ENCODE results near the gene INTS3.
A peak's percentile ranks its signal among the peaks of the same experiment; 100 is the strongest.
"Not testable (repeated sequence)": the region's sequence is repeated elsewhere in the genome, so short reads cannot be mapped to it uniquely, and the experiment has no call there.

Gene INTS3

DNA sequence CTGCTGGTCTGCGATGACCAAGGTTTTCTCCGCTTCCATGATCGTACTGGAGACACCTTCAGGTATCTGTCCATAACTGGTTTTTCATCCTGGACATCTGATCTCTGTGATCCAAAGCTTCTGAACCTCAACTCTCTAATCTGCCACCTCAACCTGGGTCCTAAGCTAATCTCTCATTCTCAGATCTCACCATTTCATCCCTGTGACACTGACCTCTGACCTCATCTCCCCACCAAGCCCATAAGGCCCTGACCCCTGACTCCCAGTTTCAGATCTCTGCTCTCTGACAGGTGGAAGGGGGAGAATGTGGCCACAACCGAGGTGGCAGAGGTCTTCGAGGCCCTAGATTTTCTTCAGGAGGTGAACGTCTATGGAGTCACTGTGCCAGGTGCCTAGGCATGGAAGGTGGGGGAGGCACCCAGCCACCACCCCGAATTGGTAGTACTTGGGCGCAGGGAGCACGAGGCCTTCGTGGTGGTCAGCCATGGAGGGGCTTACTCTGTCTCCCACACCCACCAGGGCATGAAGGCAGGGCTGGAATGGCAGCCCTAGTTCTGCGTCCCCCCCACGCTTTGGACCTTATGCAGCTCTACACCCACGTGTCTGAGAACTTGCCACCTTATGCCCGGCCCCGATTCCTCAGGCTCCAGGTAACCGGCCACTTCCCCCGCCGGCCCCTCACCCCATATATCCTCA is 51.1 kb downstream of the INTS3 start:
- DNase-seq: no peak

- DNase-seq: no peak
These were observed 52.1 kb downstream of the INTS3 start for GRCh38 chr1:153779781-153780541.

DNA sequence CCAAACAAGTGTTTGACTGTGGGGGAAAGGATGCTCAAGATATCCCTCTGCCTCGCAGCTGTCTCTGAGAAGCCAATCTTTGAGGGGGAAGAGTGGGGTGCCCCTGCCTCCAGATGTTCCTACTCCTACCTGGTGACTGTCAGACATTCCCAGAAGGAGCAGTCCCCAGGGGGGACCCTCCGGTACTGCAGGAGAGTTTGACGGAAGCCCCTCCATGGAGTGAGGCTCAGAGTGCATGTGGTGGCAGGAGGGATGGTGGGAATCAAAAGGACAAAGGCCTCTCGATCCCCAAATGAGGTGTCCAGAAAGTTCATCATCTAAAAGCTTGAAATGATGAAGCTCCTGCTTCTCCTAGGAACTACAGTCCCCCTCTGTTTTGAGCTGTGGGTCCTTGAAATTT is 52.7 kb downstream of the INTS3 start:
- no peak for DNase-seq

DNA sequence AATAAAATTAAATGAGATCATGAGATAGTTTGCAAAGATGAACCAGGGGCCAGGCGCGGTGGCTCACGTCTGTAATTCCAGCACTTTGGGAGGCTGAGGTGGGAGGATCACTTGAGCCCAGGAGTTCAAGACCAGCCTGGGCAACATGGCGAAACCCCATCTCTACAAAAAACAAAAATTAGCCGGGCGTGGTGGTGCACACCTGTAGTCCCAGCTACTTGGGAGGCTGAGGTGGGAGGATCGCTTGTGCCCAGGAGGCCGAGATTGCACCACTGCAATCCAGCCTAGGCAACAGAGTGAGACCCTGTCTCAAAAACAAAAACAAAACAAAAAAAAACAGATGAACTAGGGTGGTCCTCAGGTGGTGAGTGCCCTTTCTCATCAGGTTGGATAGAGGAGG is 54.8 kb downstream of the INTS3 start:
- not testable (repeated sequence) for DNase-seq

- peak; percentile 97 for DNase-seq
These were observed 55.7 kb downstream of the INTS3 start for GRCh38 chr1:153783233-153784190.

DNA sequence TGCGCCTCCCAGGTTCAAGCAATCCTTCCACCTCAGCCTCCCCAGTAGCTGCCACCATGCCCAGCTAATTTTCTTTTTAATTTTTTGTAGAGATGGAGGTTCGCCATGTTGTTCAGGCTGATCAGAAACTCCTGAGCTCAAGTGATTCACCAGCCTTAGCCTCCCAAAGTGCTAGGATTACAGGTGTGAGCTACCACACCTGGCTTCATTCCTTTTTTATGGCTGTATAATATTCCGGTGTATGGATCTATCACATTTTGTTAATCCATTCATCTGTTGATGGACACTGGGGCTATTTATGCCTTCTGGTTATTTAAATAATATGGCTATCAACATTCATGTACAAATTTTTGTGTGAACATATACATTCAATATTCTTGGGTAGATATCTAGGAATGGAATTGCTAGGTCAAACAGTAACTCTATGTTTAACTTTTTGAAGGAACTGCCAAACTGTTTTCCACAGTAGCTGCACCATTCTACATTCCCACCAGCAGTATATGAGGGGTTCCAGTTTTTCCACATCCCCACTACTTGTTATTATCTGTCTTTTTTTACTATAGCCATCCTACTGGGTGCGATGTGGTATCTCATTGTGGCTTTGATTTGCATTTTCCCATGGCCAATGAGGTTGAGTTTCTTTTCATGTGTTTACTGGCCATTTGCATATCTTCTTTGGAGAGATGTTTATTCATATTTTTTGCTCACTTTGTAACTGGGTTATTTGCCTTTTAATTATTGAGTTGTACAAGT is 58.4 kb downstream of the INTS3 start:
- DNase-seq: no peak

- no peak for DNase-seq
These were observed 61.7 kb downstream of the INTS3 start for GRCh38 chr1:153789478-153790034.

GRCh38 chr1:153790313-153790965 is 62.6 kb downstream of the INTS3 start:
- DNase-seq: no peak

DNA sequence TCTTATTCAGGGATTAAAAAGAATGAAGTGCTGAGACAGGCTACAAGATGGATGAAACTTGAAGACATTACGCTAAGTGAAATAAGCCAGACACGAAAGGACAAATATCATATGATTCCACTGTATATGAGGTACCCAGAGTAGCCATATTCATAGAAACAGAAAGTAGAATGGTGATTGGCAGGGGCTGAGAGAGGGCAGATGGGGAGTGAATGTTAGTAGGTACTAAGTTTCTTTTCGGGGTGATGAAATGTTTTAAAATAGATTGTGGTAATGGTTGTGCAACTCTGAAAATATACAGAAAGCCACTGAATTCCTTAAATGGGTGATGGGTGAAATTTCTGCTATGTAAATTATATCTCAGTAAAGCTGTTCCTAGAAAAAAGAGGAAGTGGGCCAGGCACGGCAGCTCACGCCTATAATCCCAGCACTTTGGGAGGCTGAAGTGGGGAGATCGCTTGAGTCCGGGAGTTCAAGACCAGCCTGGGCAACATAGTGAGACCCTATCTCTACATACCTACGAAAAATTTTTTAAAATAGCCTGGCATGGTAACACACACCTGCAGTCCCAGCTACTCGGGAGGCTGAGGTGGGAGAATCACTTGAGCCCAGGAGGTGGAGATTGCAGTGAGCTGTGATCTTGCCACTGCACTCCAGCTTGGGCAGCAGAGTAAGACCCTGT is 63.3 kb downstream of the INTS3 start:
- peak; percentile 99 for DNase-seq

- DNase-seq: peak; percentile 77
These were observed 63.9 kb downstream of the INTS3 start for GRCh38 chr1:153791648-153792253.

DNA sequence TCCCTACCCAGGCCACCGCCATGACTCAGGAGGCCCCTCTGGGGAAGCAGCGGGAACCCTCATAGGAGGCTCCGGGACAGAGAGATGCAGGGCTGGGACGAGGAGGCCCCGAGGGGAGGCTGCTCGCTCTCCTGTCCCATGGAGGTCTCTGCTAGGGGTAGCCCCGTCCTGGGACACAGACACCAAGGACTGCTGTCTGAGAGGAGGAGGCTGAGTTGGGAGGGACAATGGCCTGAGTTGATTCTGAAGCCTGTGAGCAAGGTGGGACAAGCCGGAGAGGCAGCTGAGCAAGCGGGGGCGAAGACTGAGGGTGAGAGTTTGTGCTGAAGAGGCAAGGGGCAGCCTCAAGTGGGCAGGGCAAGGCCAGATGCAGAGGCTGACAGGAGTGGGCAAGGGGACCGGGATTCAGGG is 64.8 kb downstream of the INTS3 start:
- DNase-seq: no peak

GRCh38 chr1:153793261-153793972 is 65.6 kb downstream of the INTS3 start:
- no peak for DNase-seq

GRCh38 chr1:153793973-153794615 is 66.2 kb downstream of the INTS3 start:
- DNase-seq: no peak

DNA sequence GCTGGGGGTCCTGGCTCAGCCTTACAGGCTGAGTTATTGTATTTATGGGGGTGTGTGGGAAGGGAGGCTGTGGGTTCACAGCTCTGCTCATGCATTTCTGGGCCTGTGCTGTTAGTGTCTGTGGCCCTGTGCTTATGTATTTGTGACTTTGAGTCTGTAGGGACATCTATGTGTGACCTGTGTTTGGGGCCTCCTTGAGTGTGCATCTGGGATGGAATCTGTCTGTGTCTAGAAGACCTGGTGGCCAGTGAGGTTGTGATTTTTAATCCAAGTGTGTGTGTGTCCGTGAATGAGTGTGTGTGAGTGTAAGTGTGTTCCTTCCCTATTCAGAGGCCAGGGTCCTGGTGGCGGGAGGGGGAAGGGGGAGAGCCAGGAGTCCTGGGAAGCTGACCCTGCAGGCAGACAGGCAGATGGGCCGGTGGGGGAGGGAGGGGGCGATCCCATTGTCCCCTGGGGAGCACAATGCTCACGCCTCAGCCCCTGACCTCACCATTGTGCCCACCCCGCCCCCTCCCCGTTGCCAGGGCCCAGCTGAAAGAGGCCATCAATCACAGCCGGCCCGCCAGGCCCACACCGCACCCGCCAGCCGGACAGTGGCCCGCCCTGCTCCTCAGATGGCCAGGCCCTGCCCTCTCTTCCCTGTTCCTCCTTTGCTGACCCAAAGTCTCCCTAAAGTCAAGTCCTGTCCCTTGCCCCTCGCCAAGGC is 66.9 kb downstream of the INTS3 start:
- DNase-seq: no peak

DNA sequence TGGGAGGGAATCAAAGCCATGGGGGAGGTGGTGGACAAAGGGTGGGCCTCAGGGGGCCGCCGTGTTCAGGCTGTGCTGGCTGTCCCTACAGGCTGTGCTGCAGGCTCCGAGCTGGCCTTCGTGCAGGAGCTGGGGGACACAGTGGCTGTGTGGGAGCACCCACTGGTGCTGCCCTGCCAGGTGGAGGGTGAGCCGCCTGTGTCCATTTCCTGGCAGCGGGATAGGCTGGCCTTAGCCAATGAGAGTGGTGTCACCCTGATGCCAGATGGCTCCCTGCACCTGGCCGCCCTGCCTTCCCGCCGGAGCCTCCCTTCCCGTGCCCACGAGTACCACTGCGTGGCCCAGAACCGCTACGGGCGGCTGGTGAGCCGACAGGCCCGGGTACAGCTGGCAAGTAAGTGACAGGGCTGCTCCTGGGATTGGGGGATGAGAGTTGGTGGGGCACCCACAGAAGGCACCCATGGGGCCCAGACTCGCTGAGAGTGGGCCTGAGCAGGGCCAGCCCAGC is 67.5 kb downstream of the INTS3 start:
- DNase-seq: no peak

- no peak for DNase-seq
These were observed 68.3 kb downstream of the INTS3 start for GRCh38 chr1:153795934-153796785.
